Transverse colon (tissue), 4 donors: ENCODE measurements around the gene GLP1R.

ENCODE experiments used
- CTCF ChIP-seq, 5 experiments: fragments of 200-600 bp in 3 of 5; fragments of 450-650 bp in 2 of 5; sonication (generic) in 3 of 5; IDR thresholded peaks; 1 replicate in 2 of 5; 2 replicates in 3 of 5; pipeline ENCODE4 v1.5.1; 2016 to 2017; ENCODE audit warnings: antibody characterized with exemption in 5 of 5, inconsistent platforms in 3 of 5, mild to moderate bottlenecking in 2 of 5, moderate library complexity in 1 of 5
- POLR2A ChIP-seq: fragments of 450-650 bp; IDR thresholded peaks from one replicate; pipeline ENCODE4 v1.6.1; 2016; ENCODE audit warnings: antibody characterized with exemption, mild to moderate bottlenecking, moderate library complexity
- POLR2AphosphoS5 ChIP-seq, 3 donors: sonication (generic); formaldehyde crosslinking; IDR thresholded peaks; one replicate each; pipeline ENCODE4 v1.6.1; 2016; ENCODE audit warnings: antibody characterized with exemption in 3 of 3

DNA sequence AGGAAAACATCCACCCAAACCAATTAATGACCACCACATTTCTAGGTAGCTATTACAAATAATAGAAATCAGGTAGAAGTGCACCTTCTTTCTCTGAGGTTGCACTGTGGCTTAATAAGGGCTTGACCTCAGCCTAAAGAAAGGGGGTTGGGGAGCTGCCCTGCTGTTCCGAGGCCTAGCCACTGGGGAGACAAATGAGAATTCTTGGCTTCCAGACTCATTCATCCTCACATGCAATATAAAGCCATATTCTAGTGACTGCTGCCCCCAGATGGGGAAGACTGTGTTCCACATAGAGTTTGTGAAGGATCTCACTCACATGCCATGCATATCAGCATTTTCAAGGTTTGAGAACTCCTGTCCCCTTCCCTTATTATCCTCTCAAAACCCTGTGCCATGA is 43.5 kb downstream of the GLP1R start:
- TF ChIP-seq POLR2A: no peak
- TF ChIP-seq CTCF (IDR thresholded peaks at IDR 0.05): no peak
- TF ChIP-seq POLR2AphosphoS5 (IDR thresholded peaks at IDR 0.05): no peak
